ENCODE measurements around the gene PYGO2. TPM values are rescaled to one million over a fixed set of nuclear protein-coding genes. Genes with fewer than 3 reads are reported as not detected.

The PYGO2 gene
- total and polyA plus RNA-seq, 2 donors from 2014 or later = 26.9 to 32.8 TPM

GRCh38 chr1:154923695-154924094 lies 37.9 kb downstream of the PYGO2 start:
- DNase-seq (peak in 1 of 5 donors; percentile 29), FAIRE-seq (no peak)
- Histone ChIP-seq H3K4me3 (ENCODE audit: low read length in 3 of 3) (no peak overlapping the region), H3K36me3 (ENCODE audit: control insufficient read depth in 2 of 3, insufficient read depth in 3 of 3, low read length in 3 of 3) (peaks cover 4 to 39% (median 22%) of the 10 kb centered on the region in 3 donors), H3K9ac (ENCODE audit: low read length in 3 of 3) (no peak overlapping the region), H3K4me1 (ENCODE audit: control insufficient read depth in 2 of 3, insufficient read depth in 2 of 3, low read depth in 1 of 3, low read length in 3 of 3) (no peaks in the 10 kb centered on the region), H3K27me3 (ENCODE audit: control insufficient read depth, insufficient read depth, low read length) (no peaks in the 10 kb centered on the region), H3K9me3 (ENCODE audit: control insufficient read depth in 2 of 3, insufficient read depth in 1 of 3, low read length in 3 of 3) (no peaks in the 10 kb centered on the region), H3K27ac (ENCODE audit: low read depth in 2 of 2, low read length in 2 of 2) (no peak overlapping the region)
- TF ChIP-seq CTCF (IDR thresholded peaks at IDR 0.05; ENCODE audit: borderline replicate concordance, extremely low read depth, insufficient read depth) = no peak
- intact Hi-C loops (cut with DNase I) = no loop called here

- FAIRE-seq = no peak
Measured at GRCh38 chr1:154913273-154913672, 48.3 kb downstream of the PYGO2 start.

GRCh38 chr1:154912755-154913154 lies 48.8 kb downstream of the PYGO2 start:
- Histone ChIP-seq H3K27me3 (ENCODE audit: control insufficient read depth, insufficient read depth, low read length) (no peaks in the 10 kb centered on the region), H3K36me3 (ENCODE audit: control insufficient read depth in 2 of 3, insufficient read depth in 3 of 3, low read length in 3 of 3) (no peaks in the 10 kb centered on the region), H3K9me3 (ENCODE audit: control insufficient read depth in 2 of 3, insufficient read depth in 1 of 3, low read length in 3 of 3) (no peaks in the 10 kb centered on the region), H3K27ac (ENCODE audit: low read depth in 2 of 2, low read length in 2 of 2) (no peak overlapping the region), H3K9ac (ENCODE audit: low read length in 3 of 3) (no peak overlapping the region), H3K4me3 (ENCODE audit: low read length in 3 of 3) (no peak overlapping the region), H3K4me1 (ENCODE audit: control insufficient read depth in 2 of 3, insufficient read depth in 2 of 3, low read depth in 1 of 3, low read length in 3 of 3) (no peaks in the 10 kb centered on the region)
- FAIRE-seq (no peak), DNase-seq (no peak)
- TF ChIP-seq CTCF (IDR thresholded peaks at IDR 0.05; ENCODE audit: borderline replicate concordance, extremely low read depth, insufficient read depth) = no peak
- intact Hi-C loops (cut with DNase I) = no loop called here

More at GRCh38 chr1:154913273-154913672, 48.3 kb downstream of the PYGO2 start:
- Histone ChIP-seq H3K4me1 (ENCODE audit: control insufficient read depth in 2 of 3, insufficient read depth in 2 of 3, low read depth in 1 of 3, low read length in 3 of 3) (no peaks in the 10 kb centered on the region), H3K9ac (ENCODE audit: low read length in 3 of 3) (no peak overlapping the region), H3K36me3 (ENCODE audit: control insufficient read depth in 2 of 3, insufficient read depth in 3 of 3, low read length in 3 of 3) (no peaks in the 10 kb centered on the region), H3K4me3 (ENCODE audit: low read length in 3 of 3) (no peak overlapping the region), H3K27me3 (ENCODE audit: control insufficient read depth, insufficient read depth, low read length) (no peaks in the 10 kb centered on the region), H3K27ac (ENCODE audit: low read depth in 2 of 2, low read length in 2 of 2) (no peak overlapping the region), H3K9me3 (ENCODE audit: control insufficient read depth in 2 of 3, insufficient read depth in 1 of 3, low read length in 3 of 3) (no peaks in the 10 kb centered on the region)
- intact Hi-C loops (cut with DNase I) = no loop called here
- DNase-seq = no peak
- TF ChIP-seq CTCF (IDR thresholded peaks at IDR 0.05; ENCODE audit: borderline replicate concordance, extremely low read depth, insufficient read depth) = no peak

Measured in kidney (tissue), 14 donors.